ENCODE results near the gene JARID2.

- TF ChIP-seq POLR2AphosphoS5 (IDR thresholded peaks at IDR 0.05) (no peak), EP300 (conservative IDR thresholded peaks at IDR 0.05; ENCODE audit: poor library complexity, severe bottlenecking) (no peak), CTCF (IDR thresholded peaks at IDR 0.05; ENCODE audit: poor library complexity, severe bottlenecking) (no peak), RAD21 (conservative IDR thresholded peaks at IDR 0.05) (no peak), SMC3 (conservative IDR thresholded peaks at IDR 0.05; ENCODE audit: poor library complexity) (no peak), EZH2 (IDR thresholded peaks at IDR 0.05; ENCODE audit: borderline replicate concordance, insufficient read depth, low read length, poor library complexity, severe bottlenecking) (no peak)
Observed at GRCh38 chr6:15259766-15260098, 13.9 kb downstream of the JARID2 start.
